SK-N-SH (cell line): ENCODE results near the gene KASH5. TPM values are rescaled to one million over a fixed set of nuclear protein-coding genes. Genes with fewer than 3 reads are reported as not detected.

Experiments
- CHD2 ChIP-seq: fragments of 150-350 bp; IDR thresholded peaks from 2 replicates; pipeline ENCODE4 v1.6.1; 2018; ENCODE audit warnings: low read length; ENCODE audit not compliant: partially characterized antibody
- ELF1 ChIP-seq: IDR thresholded peaks from 2 replicates; pipeline ENCODE4 v1.4.0; 2012
- EZH2phosphoT487 ChIP-seq: fragments of 200-600 bp; sonication (generic); IDR thresholded peaks from 2 replicates; pipeline ENCODE4 v1.6.1; 2017; ENCODE audit warnings: low read depth, mixed run types, mild to moderate bottlenecking, antibody characterized with exemption, moderate library complexity, borderline replicate concordance
- FOSL2 ChIP-seq: IDR thresholded peaks from 2 replicates; pipeline ENCODE4 v1.4.0; 2012; ENCODE audit warnings: low read depth, mild to moderate bottlenecking, moderate library complexity, borderline replicate concordance
- FOXM1 ChIP-seq: IDR thresholded peaks from 2 replicates; pipeline ENCODE4 v1.4.0; 2012; ENCODE audit warnings: low read depth, mild to moderate bottlenecking
- GABPA ChIP-seq: IDR thresholded peaks from 2 replicates; pipeline ENCODE4 v1.4.0; 2012; ENCODE audit warnings: low read depth, mild to moderate bottlenecking
- GATA2 ChIP-seq: sonication (generic); formaldehyde crosslinking; IDR thresholded peaks from 2 replicates; pipeline ENCODE4 v1.5.0; 2020; ENCODE audit warnings: mild to moderate bottlenecking, missing genetic modification reagents
- MXI1 ChIP-seq: IDR thresholded peaks from 2 replicates; pipeline ENCODE4 v1.6.1; 2012; ENCODE audit warnings: mild to moderate bottlenecking, low read depth, low read length, improper control_type of control experiment
- NRF1 ChIP-seq: IDR thresholded peaks from 2 replicates; pipeline ENCODE4 v1.6.1; 2012; ENCODE audit warnings: low read depth, mild to moderate bottlenecking, low read length
- RXRA ChIP-seq: IDR thresholded peaks from 2 replicates; pipeline ENCODE4 v1.4.0; 2012; ENCODE audit warnings: low read depth, mild to moderate bottlenecking, borderline replicate concordance
- TCF12 ChIP-seq: IDR thresholded peaks from 2 replicates; pipeline ENCODE4 v1.4.0; 2012
- polyA plus RNA-seq, 3 experiments: library from polyadenylated mRNA; depleted of rRNA; stranded (reverse); fragments of >200 nt; gene quantifications; 2 replicates each; pipeline ENCODE4 v1.2.3, GENCODE V29; 2012
- TF ChIP-seq, protein P1 (sequence below): fragments of 150-350 bp; IDR thresholded peaks from 2 replicates; pipeline ENCODE4 v1.6.1; 2017; ENCODE audit warnings: antibody characterized with exemption, low read length, low read depth, borderline replicate concordance
- TF ChIP-seq, protein P2 (sequence below): IDR thresholded peaks from 2 replicates; pipeline ENCODE4 v1.4.0; 2012; ENCODE audit warnings: low read depth, borderline replicate concordance
- TF ChIP-seq, protein P3 (sequence below): IDR thresholded peaks from 2 replicates; pipeline ENCODE4; 2012
- TF ChIP-seq, protein P4 (sequence below): IDR thresholded peaks from 2 replicates; pipeline ENCODE4 v1.6.1; 2012; ENCODE audit warnings: mild to moderate bottlenecking, low read depth, low read length, moderate library complexity
- TF ChIP-seq, protein P5 (sequence below): IDR thresholded peaks from 2 replicates; pipeline ENCODE4 v1.4.0; 2012; ENCODE audit warnings: low read depth, borderline replicate concordance

Gene KASH5
- polyA plus RNA-seq, 1 of the 3 experiments (the other 2 are of a cell fraction): 0.20 TPM

DNA sequence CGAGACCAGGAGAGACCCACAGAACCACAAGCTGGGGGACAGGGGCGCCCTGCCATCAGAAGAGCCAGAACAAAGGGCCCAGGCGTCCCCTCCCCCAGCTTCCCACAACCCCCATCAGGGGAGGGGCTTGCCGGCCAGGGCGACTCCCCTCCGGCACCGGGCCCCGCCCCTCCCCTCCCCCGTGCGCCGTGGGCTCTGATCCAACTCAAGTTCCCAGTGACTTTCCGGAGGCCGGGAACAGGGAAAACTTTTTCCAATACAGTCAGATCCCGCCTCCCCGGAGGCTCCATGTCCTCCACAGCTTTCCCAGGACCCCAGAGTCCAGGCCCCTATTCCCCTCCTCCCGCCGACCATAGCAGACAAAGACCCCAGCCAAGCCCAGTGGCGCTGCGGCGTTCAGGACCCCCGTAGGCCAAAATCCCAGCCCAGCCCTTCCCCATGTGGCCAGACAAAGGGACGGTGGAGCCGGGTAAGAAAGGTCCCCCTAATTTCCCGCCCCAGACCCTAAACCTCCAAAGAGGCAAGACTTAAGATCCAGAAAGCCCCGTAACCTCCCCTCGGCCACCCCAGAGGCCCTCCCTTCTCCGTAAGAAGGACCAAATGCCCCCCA lies 26.5 kb upstream of the KASH5 start (continued):
- no peak for TF ChIP-seq MXI1
- TF ChIP-seq, protein P1, sequence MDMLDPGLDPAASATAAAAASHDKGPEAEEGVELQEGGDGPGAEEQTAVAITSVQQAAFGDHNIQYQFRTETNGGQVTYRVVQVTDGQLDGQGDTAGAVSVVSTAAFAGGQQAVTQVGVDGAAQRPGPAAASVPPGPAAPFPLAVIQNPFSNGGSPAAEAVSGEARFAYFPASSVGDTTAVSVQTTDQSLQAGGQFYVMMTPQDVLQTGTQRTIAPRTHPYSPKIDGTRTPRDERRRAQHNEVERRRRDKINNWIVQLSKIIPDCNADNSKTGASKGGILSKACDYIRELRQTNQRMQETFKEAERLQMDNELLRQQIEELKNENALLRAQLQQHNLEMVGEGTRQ: no peak
- no peak for TF ChIP-seq TCF12
- no peak for TF ChIP-seq GATA2
- TF ChIP-seq, protein P2, sequence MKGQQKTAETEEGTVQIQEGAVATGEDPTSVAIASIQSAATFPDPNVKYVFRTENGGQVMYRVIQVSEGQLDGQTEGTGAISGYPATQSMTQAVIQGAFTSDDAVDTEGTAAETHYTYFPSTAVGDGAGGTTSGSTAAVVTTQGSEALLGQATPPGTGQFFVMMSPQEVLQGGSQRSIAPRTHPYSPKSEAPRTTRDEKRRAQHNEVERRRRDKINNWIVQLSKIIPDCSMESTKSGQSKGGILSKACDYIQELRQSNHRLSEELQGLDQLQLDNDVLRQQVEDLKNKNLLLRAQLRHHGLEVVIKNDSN: no peak
- TF ChIP-seq, protein P3, sequence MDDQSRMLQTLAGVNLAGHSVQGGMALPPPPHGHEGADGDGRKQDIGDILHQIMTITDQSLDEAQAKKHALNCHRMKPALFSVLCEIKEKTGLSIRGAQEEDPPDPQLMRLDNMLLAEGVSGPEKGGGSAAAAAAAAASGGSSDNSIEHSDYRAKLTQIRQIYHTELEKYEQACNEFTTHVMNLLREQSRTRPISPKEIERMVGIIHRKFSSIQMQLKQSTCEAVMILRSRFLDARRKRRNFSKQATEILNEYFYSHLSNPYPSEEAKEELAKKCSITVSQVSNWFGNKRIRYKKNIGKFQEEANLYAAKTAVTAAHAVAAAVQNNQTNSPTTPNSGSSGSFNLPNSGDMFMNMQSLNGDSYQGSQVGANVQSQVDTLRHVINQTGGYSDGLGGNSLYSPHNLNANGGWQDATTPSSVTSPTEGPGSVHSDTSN: no peak
- no peak for TF ChIP-seq NRF1
- TF ChIP-seq, protein P4, sequence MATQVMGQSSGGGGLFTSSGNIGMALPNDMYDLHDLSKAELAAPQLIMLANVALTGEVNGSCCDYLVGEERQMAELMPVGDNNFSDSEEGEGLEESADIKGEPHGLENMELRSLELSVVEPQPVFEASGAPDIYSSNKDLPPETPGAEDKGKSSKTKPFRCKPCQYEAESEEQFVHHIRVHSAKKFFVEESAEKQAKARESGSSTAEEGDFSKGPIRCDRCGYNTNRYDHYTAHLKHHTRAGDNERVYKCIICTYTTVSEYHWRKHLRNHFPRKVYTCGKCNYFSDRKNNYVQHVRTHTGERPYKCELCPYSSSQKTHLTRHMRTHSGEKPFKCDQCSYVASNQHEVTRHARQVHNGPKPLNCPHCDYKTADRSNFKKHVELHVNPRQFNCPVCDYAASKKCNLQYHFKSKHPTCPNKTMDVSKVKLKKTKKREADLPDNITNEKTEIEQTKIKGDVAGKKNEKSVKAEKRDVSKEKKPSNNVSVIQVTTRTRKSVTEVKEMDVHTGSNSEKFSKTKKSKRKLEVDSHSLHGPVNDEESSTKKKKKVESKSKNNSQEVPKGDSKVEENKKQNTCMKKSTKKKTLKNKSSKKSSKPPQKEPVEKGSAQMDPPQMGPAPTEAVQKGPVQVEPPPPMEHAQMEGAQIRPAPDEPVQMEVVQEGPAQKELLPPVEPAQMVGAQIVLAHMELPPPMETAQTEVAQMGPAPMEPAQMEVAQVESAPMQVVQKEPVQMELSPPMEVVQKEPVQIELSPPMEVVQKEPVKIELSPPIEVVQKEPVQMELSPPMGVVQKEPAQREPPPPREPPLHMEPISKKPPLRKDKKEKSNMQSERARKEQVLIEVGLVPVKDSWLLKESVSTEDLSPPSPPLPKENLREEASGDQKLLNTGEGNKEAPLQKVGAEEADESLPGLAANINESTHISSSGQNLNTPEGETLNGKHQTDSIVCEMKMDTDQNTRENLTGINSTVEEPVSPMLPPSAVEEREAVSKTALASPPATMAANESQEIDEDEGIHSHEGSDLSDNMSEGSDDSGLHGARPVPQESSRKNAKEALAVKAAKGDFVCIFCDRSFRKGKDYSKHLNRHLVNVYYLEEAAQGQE: peak; percentile 68; the same call in 1 of the 2 replicates
- TF ChIP-seq GABPA: no peak
- TF ChIP-seq EZH2phosphoT487: no peak
- no peak for TF ChIP-seq FOXM1
- TF ChIP-seq, protein P5, sequence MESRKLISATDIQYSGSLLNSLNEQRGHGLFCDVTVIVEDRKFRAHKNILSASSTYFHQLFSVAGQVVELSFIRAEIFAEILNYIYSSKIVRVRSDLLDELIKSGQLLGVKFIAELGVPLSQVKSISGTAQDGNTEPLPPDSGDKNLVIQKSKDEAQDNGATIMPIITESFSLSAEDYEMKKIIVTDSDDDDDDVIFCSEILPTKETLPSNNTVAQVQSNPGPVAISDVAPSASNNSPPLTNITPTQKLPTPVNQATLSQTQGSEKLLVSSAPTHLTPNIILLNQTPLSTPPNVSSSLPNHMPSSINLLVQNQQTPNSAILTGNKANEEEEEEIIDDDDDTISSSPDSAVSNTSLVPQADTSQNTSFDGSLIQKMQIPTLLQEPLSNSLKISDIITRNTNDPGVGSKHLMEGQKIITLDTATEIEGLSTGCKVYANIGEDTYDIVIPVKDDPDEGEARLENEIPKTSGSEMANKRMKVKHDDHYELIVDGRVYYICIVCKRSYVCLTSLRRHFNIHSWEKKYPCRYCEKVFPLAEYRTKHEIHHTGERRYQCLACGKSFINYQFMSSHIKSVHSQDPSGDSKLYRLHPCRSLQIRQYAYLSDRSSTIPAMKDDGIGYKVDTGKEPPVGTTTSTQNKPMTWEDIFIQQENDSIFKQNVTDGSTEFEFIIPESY: no peak
- peak; percentile 90 for TF ChIP-seq CHD2
- no peak for TF ChIP-seq ELF1
- TF ChIP-seq RXRA: no peak
- no peak for TF ChIP-seq FOSL2
